ENCODE measurements around the gene TTLL6. TPM values are rescaled to one million over a fixed set of nuclear protein-coding genes. Genes with fewer than 3 reads are reported as not detected.

Gene TTLL6
- total and polyA plus RNA-seq, 9 of the 15 experiments (the other 6 are each of a cell fraction or from before 2014, with no cell fraction given): 0.05 TPM; not detected in 8

DNA sequence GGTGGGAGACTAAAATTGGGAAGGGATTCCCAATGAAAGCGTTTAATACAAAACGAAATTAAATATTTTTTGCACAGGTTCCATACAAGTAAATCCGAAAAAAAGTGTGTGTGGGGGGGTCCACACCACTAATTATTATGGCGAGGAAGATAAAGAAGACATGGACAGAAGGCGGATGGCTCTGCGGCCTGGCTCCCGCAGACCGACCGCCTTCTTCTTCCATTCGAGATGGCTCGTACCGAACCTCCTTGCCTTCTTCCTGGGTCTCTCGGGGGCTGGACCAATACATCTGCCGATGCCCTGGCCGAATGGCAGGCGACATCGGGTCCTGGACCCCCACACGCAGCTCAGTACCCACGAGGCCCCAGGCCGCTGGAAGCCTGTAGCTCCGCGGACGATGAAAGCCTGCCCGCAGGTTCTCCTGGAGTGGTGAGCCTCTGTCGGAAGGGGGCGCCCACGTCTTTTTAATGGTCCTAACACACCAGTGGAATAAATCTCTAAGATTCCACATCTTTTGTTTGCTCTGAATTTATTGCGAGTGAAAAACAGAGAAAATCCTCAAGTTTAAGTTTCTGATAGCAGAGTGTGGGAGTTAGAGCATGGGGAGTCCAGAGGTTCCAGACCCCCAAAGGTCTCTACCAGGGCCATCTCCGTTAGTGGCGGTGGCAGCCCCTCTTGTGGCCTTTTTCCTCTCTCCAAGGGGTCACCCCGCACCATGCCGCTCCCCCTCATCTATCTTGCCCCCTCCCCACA, 92.6 kb downstream of the TTLL6 start:
- in situ Hi-C loops (cut with MboI): no loop called here
- H3K9ac ChIP-seq (ENCODE audit: insufficient read depth in 1 of 2, low read depth in 2 of 2, low read length in 2 of 2): no peak overlapping the region
- no peak for TF ChIP-seq CTBP1 (IDR thresholded peaks at IDR 0.05; ENCODE audit: borderline replicate concordance)
- TF ChIP-seq, protein P1, sequence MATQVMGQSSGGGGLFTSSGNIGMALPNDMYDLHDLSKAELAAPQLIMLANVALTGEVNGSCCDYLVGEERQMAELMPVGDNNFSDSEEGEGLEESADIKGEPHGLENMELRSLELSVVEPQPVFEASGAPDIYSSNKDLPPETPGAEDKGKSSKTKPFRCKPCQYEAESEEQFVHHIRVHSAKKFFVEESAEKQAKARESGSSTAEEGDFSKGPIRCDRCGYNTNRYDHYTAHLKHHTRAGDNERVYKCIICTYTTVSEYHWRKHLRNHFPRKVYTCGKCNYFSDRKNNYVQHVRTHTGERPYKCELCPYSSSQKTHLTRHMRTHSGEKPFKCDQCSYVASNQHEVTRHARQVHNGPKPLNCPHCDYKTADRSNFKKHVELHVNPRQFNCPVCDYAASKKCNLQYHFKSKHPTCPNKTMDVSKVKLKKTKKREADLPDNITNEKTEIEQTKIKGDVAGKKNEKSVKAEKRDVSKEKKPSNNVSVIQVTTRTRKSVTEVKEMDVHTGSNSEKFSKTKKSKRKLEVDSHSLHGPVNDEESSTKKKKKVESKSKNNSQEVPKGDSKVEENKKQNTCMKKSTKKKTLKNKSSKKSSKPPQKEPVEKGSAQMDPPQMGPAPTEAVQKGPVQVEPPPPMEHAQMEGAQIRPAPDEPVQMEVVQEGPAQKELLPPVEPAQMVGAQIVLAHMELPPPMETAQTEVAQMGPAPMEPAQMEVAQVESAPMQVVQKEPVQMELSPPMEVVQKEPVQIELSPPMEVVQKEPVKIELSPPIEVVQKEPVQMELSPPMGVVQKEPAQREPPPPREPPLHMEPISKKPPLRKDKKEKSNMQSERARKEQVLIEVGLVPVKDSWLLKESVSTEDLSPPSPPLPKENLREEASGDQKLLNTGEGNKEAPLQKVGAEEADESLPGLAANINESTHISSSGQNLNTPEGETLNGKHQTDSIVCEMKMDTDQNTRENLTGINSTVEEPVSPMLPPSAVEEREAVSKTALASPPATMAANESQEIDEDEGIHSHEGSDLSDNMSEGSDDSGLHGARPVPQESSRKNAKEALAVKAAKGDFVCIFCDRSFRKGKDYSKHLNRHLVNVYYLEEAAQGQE (IDR thresholded peaks at IDR 0.05; ENCODE audit: borderline replicate concordance): 0 out of 2 replicates have a peak, but pooled peaks have one; percentile 23
- TF ChIP-seq, protein P1 (CRISPR knock-in tag; IDR thresholded peaks at IDR 0.05; ENCODE audit: low read depth): no peak
- TF ChIP-seq ZNF764 (CRISPR knock-in tag; IDR thresholded peaks at IDR 0.05; ENCODE audit: low read depth): no peak
- no peak for TF ChIP-seq YBX1 (IDR thresholded peaks at IDR 0.05)
- TF ChIP-seq PRPF4 (IDR thresholded peaks at IDR 0.05; ENCODE audit: insufficient read depth, low read depth, low read length, poor library complexity, severe bottlenecking): no peak
- no peak for TF ChIP-seq SRF (CRISPR knock-in tag; IDR thresholded peaks at IDR 0.05)
- no peak for TF ChIP-seq ZNF436 (CRISPR knock-in tag; IDR thresholded peaks at IDR 0.05)
- no peak for TF ChIP-seq RNF2 (IDR thresholded peaks at IDR 0.05)
- TF ChIP-seq KLF10 (CRISPR knock-in tag; IDR thresholded peaks at IDR 0.05): no peak
- 0 out of 2 replicates have a peak, but pooled peaks have one; percentile 24 for TF ChIP-seq ZFX (CRISPR knock-in tag; IDR thresholded peaks at IDR 0.05)
- TF ChIP-seq, protein P2, sequence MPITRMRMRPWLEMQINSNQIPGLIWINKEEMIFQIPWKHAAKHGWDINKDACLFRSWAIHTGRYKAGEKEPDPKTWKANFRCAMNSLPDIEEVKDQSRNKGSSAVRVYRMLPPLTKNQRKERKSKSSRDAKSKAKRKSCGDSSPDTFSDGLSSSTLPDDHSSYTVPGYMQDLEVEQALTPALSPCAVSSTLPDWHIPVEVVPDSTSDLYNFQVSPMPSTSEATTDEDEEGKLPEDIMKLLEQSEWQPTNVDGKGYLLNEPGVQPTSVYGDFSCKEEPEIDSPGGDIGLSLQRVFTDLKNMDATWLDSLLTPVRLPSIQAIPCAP (CRISPR knock-in tag; IDR thresholded peaks at IDR 0.05; ENCODE audit: borderline replicate concordance): no peak
- no peak for TF ChIP-seq KAT7 (CRISPR knock-in tag; IDR thresholded peaks at IDR 0.05; ENCODE audit: borderline replicate concordance)
- TF ChIP-seq GTF2A2 (tag; IDR thresholded peaks at IDR 0.05): no peak

More for the DNA sequence above, 92.6 kb downstream of the TTLL6 start:
- FAIRE-seq (peak; percentile 80), ATAC-seq (peak; percentile 96), DNase-seq (ENCODE audit: extremely low read depth in 1 of 4, low spot score in 3 of 4) (peak; percentile 57 to 76 (median 61))
- Histone ChIP-seq H3K27ac (ENCODE audit: extremely low read depth, low read depth, low read length) (no peak overlapping the region), H3K27me3 (ENCODE audit: control insufficient read depth in 2 of 2, insufficient read depth in 2 of 2, low read length in 2 of 2) (peaks cover 68 to 84% of the 10 kb centered on the region in 2 experiments), H3K36me3 (ENCODE audit: control insufficient read depth, insufficient read depth, low read length) (no peaks in the 10 kb centered on the region), H3K9me3 (replicated peaks; ENCODE audit: control insufficient read depth, insufficient read depth, low read depth, low read length) (no peaks in the 10 kb centered on the region), H3K4me1 (replicated peaks in 1 of 2; ENCODE audit: control insufficient read depth in 2 of 2, insufficient read depth in 2 of 2, low read length in 2 of 2) (peaks cover 0 to 24% of the 10 kb centered on the region in 2 experiments; a peak in 2 of 5 replicates), H3K4me2 (ENCODE audit: insufficient read depth, low read length) (no peak overlapping the region), H2AFZ (ENCODE audit: low read depth, low read length) (no peak overlapping the region), H3K79me2 (ENCODE audit: control insufficient read depth, insufficient read depth, low read length) (no peaks in the 10 kb centered on the region), H3K9me1 (ENCODE audit: control insufficient read depth, insufficient read depth, low read length) (no peaks in the 10 kb centered on the region), H4K20me1 (replicated peaks; ENCODE audit: control insufficient read depth, insufficient read depth, low read length) (peaks cover 3% of the 10 kb centered on the region; the same call in 1 of the 2 replicates), H3K4me3 (no peak overlapping the region)
- CTCF ChIA-PET (ENCODE audit: low intra/inter-chr PET ratio): interaction anchor here (0.6 to 2.6 kb wide), 4 partner anchors 59 to 671 kb away, joined by 3 to 21 read pairs (median 6); no protein-coding TSS in a partner anchor
- no TSS peak for BruUV-seq (replicated peaks)
- intact Hi-C loops (cut with micrococcal nuclease): loop anchor here (1.0 to 2.0 kb wide), 3 partner anchors 46 to 155 kb away; no protein-coding TSS in a partner anchor
- POLR2A ChIA-PET: interaction anchor here (0.6 to 2.3 kb wide), 7 partner anchors 10 to 831 kb away, joined by 3 to 7 read pairs (median 3); partner anchors contain the start of gene ATP5MC1
- 20% methylated on average over 32 of the region's 32 CpGs for WGBS (ENCODE audit: insufficient coverage, low coverage, missing lambda C conversion rate)
